K562 (cell line): ENCODE results near the gene SHBG. TPM values are rescaled to one million over a fixed set of nuclear protein-coding genes. Genes with fewer than 3 reads are reported as not detected.

Experiments used
- ATAC-seq: fragments of 200-7000 bp; cut with Tn5 transposase; 3 replicates; pipeline ENCODE4 v1.9.1; 2020; ENCODE audit warnings: moderate library complexity
- BruUV-seq: library from RNA; stranded (reverse); fragments of 400-500 nt; replicated peaks from 2 replicates; lab custom pipeline; 2021; lab: Mats Ljungman, UMichigan
- CTCF ChIA-PET: fragments of 300-600 bp; formaldehyde crosslinking; extraction: SDS; loops from one replicate; lab custom pipeline; 2021; ENCODE audit warnings: low intra/inter-chr PET ratio; lab: Yijun Ruan, JAX
- POLR2A ChIA-PET: fragments of 300-600, 350-650 bp; sonication (Branson Sonifier 250); formaldehyde crosslinking; extraction: SDS; loops from one replicate; lab custom pipeline; 2021; ENCODE audit warnings: antibody characterized with exemption, inconsistent platforms; lab: Yijun Ruan, JAX
- DNase-seq, 4 experiments: peaks; one replicate each; pipeline versions ENCODE4 v3.0.0 to v3.0.0-alpha.2; 2011 to 2018; ENCODE audit warnings: low spot score in 3 of 4, mixed read lengths in 3 of 4; ENCODE audit errors: extremely low read depth in 1 of 4
- FAIRE-seq: peaks from 2 replicates; lab custom pipeline; 2011; peaks lifted over from hg19 to GRCh38; lab: Jason Lieb, UNC
- H2AFZ ChIP-seq: 2 replicates; pipeline ENCODE4 v1.6.0; 2011; ENCODE audit warnings: low read depth, low read length, control low read depth, inconsistent platforms
- H3K27ac ChIP-seq: fragments of 200-600 bp; 3 replicates; pipeline ENCODE4 v1.8.0; 2011; ENCODE audit warnings: low read depth, mild to moderate bottlenecking, control low read depth, inconsistent platforms, low read length, moderate library complexity, mixed read lengths; ENCODE audit errors: extremely low read depth
- H3K27me3 ChIP-seq, 2 experiments: fragments of 300-600 bp in 1 of 2; 2 replicates in 1 of 2; 3 replicates in 1 of 2; pipeline versions ENCODE4 v1.6.0 to v1.8.0; 2011; ENCODE audit warnings: inconsistent platforms in 2 of 2, low read length in 2 of 2, mild to moderate bottlenecking in 1 of 2, mixed read lengths in 1 of 2, moderate library complexity in 1 of 2; ENCODE audit not compliant: control insufficient read depth in 2 of 2, insufficient read depth in 2 of 2
- H3K36me3 ChIP-seq: fragments of 300-600 bp; 3 replicates; pipeline ENCODE4 v1.8.0; 2011; ENCODE audit warnings: mild to moderate bottlenecking, low read length, inconsistent platforms; ENCODE audit not compliant: control insufficient read depth, insufficient read depth
- H3K4me1 ChIP-seq, 2 experiments: fragments of 200-600 bp in 1 of 2; replicated peaks in 1 of 2; 2 replicates in 1 of 2; 3 replicates in 1 of 2; pipeline versions ENCODE4 v1.5.1 to v1.8.0; 2011; ENCODE audit warnings: inconsistent platforms in 2 of 2, low read length in 2 of 2, mild to moderate bottlenecking in 1 of 2, mixed read lengths in 1 of 2, moderate library complexity in 1 of 2; ENCODE audit not compliant: control insufficient read depth in 2 of 2, insufficient read depth in 2 of 2
- H3K4me2 ChIP-seq: 2 replicates; pipeline ENCODE4 v1.6.1; 2011; ENCODE audit warnings: low read length, control low read depth, inconsistent platforms, mixed read lengths; ENCODE audit not compliant: insufficient read depth
- H3K4me3 ChIP-seq: fragments of 200-600 bp; sonication (generic), shearing (Covaris generic); 2 replicates; pipeline ENCODE4 v1.5.1; 2016; ENCODE audit warnings: control low read depth, inconsistent platforms
- H3K79me2 ChIP-seq: fragments of 200-600 bp; 3 replicates; pipeline ENCODE4 v1.8.0; 2011; ENCODE audit warnings: low read length, inconsistent platforms; ENCODE audit not compliant: control insufficient read depth, insufficient read depth
- H3K9ac ChIP-seq, 2 experiments: 2 replicates each; pipeline versions ENCODE4 v1.6.0 to v1.6.1; 2011; ENCODE audit warnings: low read depth in 2 of 2, low read length in 2 of 2, control low read depth in 1 of 2, inconsistent platforms in 1 of 2, mild to moderate bottlenecking in 1 of 2, mixed read lengths in 1 of 2; ENCODE audit not compliant: insufficient read depth in 1 of 2
- H3K9me1 ChIP-seq: one replicate; pipeline ENCODE4 v1.6.0; 2011; ENCODE audit warnings: inconsistent platforms, mild to moderate bottlenecking, low read length, moderate library complexity; ENCODE audit not compliant: control insufficient read depth, insufficient read depth
- H3K9me3 ChIP-seq: replicated peaks from 2 replicates; pipeline ENCODE4 v1.5.1; 2011; ENCODE audit warnings: low read depth, low read length, inconsistent platforms; ENCODE audit not compliant: control insufficient read depth, insufficient read depth
- H4K20me1 ChIP-seq: replicated peaks from 2 replicates; pipeline ENCODE4 v1.6.1; 2011; ENCODE audit warnings: low read length, inconsistent platforms, mixed read lengths; ENCODE audit not compliant: control insufficient read depth, insufficient read depth
- GABPB2 ChIP-seq: fragments of 250-450 bp; sonication (Bioruptor Pico); conservative IDR thresholded peaks from 2 replicates; pipeline ENCODE4 v1.5.1; 2021; ENCODE audit warnings: mild to moderate bottlenecking
- HCFC1 ChIP-seq: IDR thresholded peaks from 2 replicates; pipeline ENCODE4 v1.6.1; 2012; ENCODE audit warnings: low read depth, low read length, improper control_type of control experiment
- NFATC3 ChIP-seq: fragments of 450-650 bp; IDR thresholded peaks from 2 replicates; pipeline ENCODE4 v1.6.1; 2017; ENCODE audit warnings: mild to moderate bottlenecking
- NFE2L1 ChIP-seq: fragments of 450-650 bp; IDR thresholded peaks from 2 replicates; pipeline ENCODE4 v1.6.1; 2016; ENCODE audit warnings: missing genetic modification characterization, low read depth, mild to moderate bottlenecking, missing compliant biosample characterization, moderate library complexity, borderline replicate concordance
- NFIC ChIP-seq: fragments of 450-650 bp; IDR thresholded peaks from 2 replicates; pipeline ENCODE4 v1.6.1; 2017; ENCODE audit warnings: mild to moderate bottlenecking, inconsistent platforms
- SAP30 ChIP-seq: fragments of 200-600 bp; sonication (generic); IDR thresholded peaks from 2 replicates; pipeline ENCODE4 v1.6.1; 2012; ENCODE audit warnings: borderline replicate concordance, low read depth, mild to moderate bottlenecking, moderate library complexity, low read length, control low read depth, inconsistent platforms; ENCODE audit not compliant: insufficient read depth, poor library complexity, severe bottlenecking
- SIRT6 ChIP-seq: IDR thresholded peaks from one replicate; pipeline ENCODE4 v1.6.1; 2012; ENCODE audit warnings: low read depth, mild to moderate bottlenecking, control low read depth, inconsistent platforms, low read length, moderate library complexity
- ZNF24 ChIP-seq: fragments of 450-650 bp; IDR thresholded peaks from 2 replicates; pipeline ENCODE4 v1.6.1; 2016
- ZNF431 ChIP-seq: sonication (generic); formaldehyde crosslinking; IDR thresholded peaks from 2 replicates; pipeline ENCODE4 v1.8.0; 2022; ENCODE audit warnings: mild to moderate bottlenecking, missing genetic modification reagents
- whole genome bisulfite sequencing: fragments of 100-300 bp; shearing (Covaris generic); methylation state at CpG from one replicate; pipeline ENCODE4 v1.1.6; 2016; ENCODE audit warnings: low coverage, mixed read lengths; ENCODE audit not compliant: insufficient coverage; ENCODE audit errors: missing lambda C conversion rate; 5-methylcytosine and 5-hydroxymethylcytosine counted together
- in situ Hi-C: fragments of 300-500 bp; cut with MboI; formaldehyde crosslinking; loops from 4 replicates; pipeline ENCODE4 v1.15.0; 2018; ENCODE audit warnings: inconsistent platforms, mixed read lengths
- intact Hi-C: fragments of 100-400 bp; cut with micrococcal nuclease; formaldehyde crosslinking; loops from 2 replicates; pipeline ENCODE4 v1.14.2; 2022
- polyA plus RNA-seq, 8 experiments: library from polyadenylated mRNA; depleted of rRNA in 4 of 8; stranded (reverse) in 5 of 8; unstranded in 3 of 8; fragments of >200 nt; fragmentation: Nextera tagmentation in 2 of 8; fragmentation: Illumina TruSeq in 1 of 8; extraction: Ambion mirVana in 2 of 8; extraction: Trizol in 1 of 8; gene quantifications; 2 replicates each; pipeline versions ENCODE4 v1.2.1 to v1.2.3, GENCODE V29; 2011 to 2014; ENCODE audit warnings: inconsistent platforms in 1 of 8, missing spikeins in 1 of 8
- total RNA-seq, 7 experiments: library from RNA; depleted of rRNA in 6 of 7; stranded (reverse); fragments of >200 nt in 6 of 7; fragmentation: Illumina TruSeq in 2 of 7; extraction: Trizol in 2 of 7; gene quantifications; 2 replicates each; pipeline versions ENCODE4 v1.2.1 to v1.2.3, GENCODE V29; 2011 to 2021; ENCODE audit warnings: low replicate concordance in 1 of 7
- TF ChIP-seq, protein P1 (sequence below): IDR thresholded peaks from 2 replicates; pipeline ENCODE4 v1.6.1; 2016; ENCODE audit warnings: missing genetic modification characterization, missing compliant biosample characterization
- TF ChIP-seq, protein P2 (sequence below): fragments of 250-450 bp; sonication (Bioruptor Pico); IDR thresholded peaks from 2 replicates; pipeline ENCODE4 v1.5.0; 2021; ENCODE audit warnings: mild to moderate bottlenecking, moderate library complexity
- TF ChIP-seq, protein P3 (sequence below): sonication (generic); formaldehyde crosslinking; IDR thresholded peaks from 2 replicates; pipeline ENCODE4 v1.8.0; 2022; ENCODE audit warnings: missing genetic modification reagents, mild to moderate bottlenecking, borderline replicate concordance

SHBG gene
- total and polyA plus RNA-seq, 9 of the 15 experiments (the other 6 are each of a cell fraction or from before 2014, with no cell fraction given), result not detected

DNA sequence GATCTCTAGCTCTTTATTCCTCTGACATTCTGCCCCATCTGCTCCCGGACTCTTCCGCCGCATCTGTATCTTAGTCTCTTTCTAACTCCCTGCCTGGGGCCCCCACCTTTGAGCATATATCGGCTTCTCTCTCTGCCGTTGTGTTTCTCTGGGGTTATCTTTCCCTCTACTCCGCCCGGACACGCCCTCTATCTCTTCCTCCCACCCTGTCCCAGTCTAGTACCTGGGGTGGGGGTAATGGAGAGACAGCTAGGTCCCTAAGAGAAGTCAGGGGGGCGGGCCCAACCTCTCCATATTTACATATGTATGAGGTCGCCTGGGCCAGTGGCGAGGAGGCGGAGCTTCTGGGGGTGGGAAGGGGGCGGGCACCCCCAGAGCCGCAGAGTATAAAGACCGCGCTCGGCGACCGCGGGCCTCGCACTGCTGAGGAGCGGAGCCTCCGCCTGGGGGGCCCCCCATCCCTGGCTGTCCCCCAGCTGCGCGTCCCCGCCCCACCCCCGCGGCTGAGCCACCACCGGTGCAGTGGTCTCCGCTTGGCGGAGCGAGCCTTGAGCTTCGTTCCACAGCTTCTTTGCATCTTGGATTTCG is 20.7 kb downstream of the SHBG start, which contains the start of gene ATP1B2:
Gene ATP1B2, plus strand, starts transcription at position 418 of the 588 bp plus-strand sequence. CDS start 593 bp downstream, outside the sequence.
- in situ Hi-C loops, result no loop called here
- WGBS, result 2% methylated on average over 11 of the region's 34 CpGs
- ChIA-PET CTCF (no interaction called here), POLR2A (interaction anchor here (0.6 to 2.9 kb wide), 16 partner anchors 9 to 436 kb away, joined by 3 to 41 read pairs (median 4); partner anchors contain the start of genes CD68, MPDU1, SHBG and TP53)
- DNase-seq, result peak; percentile 93 to 97 (median 96)
- no peaks in the 10 kb centered on the region for H3K36me3 ChIP-seq
- peak within 1 kb of the TSS; percentile 59 to 89 for H3K9ac ChIP-seq
- peak within 1 kb of the TSS; percentile 85 for H3K4me2 ChIP-seq
- no TSS peak for BruUV-seq
- H4K20me1 ChIP-seq, result no peaks in the 10 kb centered on the region; the same call in 1 of the 2 replicates
- H3K9me3 ChIP-seq, result no peaks in the 10 kb centered on the region
- FAIRE-seq, result peak; percentile 94
- ATAC-seq, result peak; percentile 96
- intact Hi-C loops, result no loop called here
- H3K27me3 ChIP-seq, result no peaks in the 10 kb centered on the region
- H3K9me1 ChIP-seq, result no peaks in the 10 kb centered on the region
- H3K27ac ChIP-seq, result peak within 1 kb of the TSS; percentile 67
- no peaks in the 10 kb centered on the region for H3K79me2 ChIP-seq
- peak within 1 kb of the TSS; percentile 94 for H2AFZ ChIP-seq
- H3K4me3 ChIP-seq, result peak within 1 kb of the TSS; percentile 39
- H3K4me1 ChIP-seq, result peaks cover 18 to 47% of the 10 kb centered on the region in 2 experiments; a peak in 4 of 5 replicates
- TF ChIP-seq ZNF431 (CRISPR knock-in tag) (no peak), SAP30 (no peak), NFIC (no peak), HCFC1 (no peak), NFATC3 (no peak), NFE2L1 (tag) (no peak), ZNF24 (no peak), GABPB2 (CRISPR knock-in tag) (no peak), SIRT6 (no peak)
- TF ChIP-seq, protein P1, sequence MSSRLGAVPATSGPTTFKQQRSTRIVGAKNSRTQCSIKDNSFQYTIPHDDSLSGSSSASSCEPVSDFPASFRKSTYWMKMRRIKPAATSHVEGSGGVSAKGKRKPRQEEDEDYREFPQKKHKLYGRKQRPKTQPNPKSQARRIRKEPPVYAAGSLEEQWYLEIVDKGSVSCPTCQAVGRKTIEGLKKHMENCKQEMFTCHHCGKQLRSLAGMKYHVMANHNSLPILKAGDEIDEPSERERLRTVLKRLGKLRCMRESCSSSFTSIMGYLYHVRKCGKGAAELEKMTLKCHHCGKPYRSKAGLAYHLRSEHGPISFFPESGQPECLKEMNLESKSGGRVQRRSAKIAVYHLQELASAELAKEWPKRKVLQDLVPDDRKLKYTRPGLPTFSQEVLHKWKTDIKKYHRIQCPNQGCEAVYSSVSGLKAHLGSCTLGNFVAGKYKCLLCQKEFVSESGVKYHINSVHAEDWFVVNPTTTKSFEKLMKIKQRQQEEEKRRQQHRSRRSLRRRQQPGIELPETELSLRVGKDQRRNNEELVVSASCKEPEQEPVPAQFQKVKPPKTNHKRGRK (tag), result no peak
- TF ChIP-seq, protein P2, sequence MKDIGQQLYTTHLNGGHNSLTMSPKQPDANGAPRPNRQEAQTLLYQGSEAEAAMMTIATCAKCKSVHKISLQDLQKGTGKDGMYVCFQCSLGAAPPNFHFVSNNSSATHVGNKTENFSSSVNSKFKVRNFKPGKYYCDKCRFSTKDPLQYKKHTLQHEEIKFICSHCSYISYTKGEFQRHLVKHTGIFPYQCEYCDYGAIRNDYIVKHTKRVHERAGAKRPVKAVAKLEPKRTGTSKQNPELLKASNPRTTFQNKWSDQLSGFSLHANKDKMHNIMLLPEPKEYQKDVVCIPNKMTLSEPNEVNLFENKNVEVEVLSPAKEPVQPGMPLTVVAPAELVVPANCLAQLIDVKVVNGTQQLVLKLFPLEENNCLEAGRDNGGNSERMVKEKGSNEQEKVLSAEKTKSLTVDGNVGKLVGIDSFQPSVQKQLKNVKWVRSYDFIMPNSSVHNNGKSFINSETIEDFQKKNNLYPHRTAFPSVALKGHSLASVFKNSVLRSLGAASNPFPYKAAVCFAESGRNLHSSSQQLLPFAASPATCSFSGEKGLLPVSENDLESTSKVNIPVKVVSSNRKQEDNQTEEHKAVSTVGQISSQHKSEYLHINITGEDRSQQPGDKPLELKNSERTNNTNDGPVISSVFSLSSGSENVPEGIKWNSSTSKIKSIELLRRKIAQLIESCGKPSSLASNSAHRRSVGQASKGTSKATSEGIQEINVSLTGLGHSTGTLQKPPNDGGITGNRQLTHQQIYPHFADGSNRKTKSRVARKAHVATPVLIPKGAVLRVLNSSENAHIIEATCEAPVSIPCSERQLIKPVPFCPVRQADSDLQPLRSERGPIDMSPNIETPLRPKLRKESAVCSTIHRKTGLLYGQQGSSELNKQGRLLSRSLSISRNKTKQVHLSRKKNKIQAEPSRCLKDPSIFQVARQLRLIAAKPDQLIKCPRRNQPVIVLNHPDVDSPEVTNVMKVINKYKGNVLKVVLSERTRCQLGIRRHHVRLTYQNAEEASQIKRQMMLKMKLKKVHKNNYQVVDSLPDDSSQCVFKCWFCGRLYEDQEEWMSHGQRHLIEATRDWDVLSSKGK, result no peak
- TF ChIP-seq, protein P3, sequence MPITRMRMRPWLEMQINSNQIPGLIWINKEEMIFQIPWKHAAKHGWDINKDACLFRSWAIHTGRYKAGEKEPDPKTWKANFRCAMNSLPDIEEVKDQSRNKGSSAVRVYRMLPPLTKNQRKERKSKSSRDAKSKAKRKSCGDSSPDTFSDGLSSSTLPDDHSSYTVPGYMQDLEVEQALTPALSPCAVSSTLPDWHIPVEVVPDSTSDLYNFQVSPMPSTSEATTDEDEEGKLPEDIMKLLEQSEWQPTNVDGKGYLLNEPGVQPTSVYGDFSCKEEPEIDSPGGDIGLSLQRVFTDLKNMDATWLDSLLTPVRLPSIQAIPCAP (CRISPR knock-in tag), result no peak
